GM18867 (cell line): Measurements from ENCODE around the gene TP53I13.

Source experiments
- ATAC-seq: cut with Tn5 transposase; IDR thresholded peaks from one replicate; pipeline ENCODE4 v1.9.1; 2021; ENCODE audit warnings: mild to moderate bottlenecking, moderate library complexity; ENCODE audit not compliant: unreplicated experiment

Gene TP53I13

DNA sequence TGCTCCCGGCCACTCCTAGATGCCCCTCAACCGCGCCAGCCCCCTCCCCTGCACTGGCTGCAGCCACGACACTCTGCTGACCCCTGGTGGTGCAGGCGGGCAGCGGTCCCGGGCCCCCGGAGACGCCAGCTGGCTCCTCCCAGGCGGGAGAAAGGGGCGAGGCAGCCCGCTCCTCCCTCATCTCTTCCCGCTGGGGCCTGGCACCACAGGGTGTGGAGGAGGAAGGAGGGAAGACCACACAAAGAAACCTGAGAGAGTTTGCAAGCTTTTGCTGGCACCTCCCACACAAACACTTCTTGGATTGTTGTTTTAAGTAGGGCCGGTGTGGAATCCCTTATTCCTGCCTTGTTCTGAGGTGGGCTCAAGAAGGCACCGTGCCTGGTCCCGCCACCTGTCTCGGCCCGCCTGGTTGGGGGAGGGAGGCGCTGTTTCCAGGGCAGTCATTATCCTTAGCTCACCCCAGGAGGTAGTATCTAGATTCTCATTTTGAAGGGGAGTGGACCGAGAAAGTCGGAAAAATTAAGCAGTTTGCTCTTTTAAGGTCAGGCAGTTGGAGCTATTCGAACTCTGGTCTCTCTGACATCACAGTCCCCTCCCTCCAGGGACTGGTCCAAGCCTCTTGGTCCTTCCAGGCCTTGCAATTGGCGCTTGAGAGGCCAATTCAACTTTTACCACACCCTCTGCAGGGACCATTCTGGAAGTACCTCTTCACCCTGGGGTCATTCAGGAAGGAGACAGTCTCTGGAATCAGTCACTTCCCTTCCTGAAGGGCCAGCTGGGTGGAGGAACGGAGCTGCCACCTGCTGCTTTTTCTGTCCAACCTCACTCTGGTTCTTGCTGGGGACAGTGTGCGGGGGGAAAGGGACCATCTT lies 23.5 kb downstream of the TP53I13 start:
- ATAC-seq: no peak

DNA sequence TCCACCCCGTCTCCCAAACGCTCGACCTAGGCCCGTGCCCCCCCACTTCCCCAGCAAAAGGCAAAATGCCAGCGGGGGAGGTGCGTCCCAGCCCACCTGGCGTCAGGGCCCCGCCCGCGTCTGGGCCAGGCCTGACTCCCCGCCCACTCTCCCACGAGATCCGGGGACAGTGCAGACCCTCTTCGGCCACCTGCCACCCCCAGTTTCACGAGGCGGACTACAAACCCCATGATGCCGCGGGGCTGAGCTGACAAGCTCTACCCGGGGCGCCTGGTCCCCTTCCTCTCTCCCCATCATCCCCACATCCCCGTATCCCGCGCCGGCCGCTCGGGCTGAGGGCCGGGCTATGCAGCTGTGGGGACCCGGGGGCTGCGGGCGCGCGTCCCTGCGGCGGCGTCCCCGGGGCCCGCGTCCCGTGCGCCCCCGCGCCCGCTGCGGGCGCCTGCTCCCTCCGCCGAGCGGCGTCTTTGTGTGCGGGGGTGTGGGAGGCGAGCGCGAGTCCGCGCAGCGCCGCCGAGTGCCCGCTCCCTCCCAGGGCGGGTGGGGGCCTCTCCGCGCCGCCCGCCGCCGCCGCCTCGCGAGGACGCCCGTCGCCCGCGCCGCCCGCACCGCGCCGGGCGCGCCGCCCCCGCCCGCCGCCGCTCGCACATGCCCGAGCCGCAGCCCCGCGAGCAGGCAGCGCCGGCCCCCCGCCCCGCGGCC lies 24.5 kb downstream of the TP53I13 start, which contains the start of gene ANKRD13B:
TSS of gene ANKRD13B (plus strand) at position 283 of the 702 bp plus-strand sequence. CDS start 490 bp downstream, outside the sequence.
- ATAC-seq: no peak

DNA sequence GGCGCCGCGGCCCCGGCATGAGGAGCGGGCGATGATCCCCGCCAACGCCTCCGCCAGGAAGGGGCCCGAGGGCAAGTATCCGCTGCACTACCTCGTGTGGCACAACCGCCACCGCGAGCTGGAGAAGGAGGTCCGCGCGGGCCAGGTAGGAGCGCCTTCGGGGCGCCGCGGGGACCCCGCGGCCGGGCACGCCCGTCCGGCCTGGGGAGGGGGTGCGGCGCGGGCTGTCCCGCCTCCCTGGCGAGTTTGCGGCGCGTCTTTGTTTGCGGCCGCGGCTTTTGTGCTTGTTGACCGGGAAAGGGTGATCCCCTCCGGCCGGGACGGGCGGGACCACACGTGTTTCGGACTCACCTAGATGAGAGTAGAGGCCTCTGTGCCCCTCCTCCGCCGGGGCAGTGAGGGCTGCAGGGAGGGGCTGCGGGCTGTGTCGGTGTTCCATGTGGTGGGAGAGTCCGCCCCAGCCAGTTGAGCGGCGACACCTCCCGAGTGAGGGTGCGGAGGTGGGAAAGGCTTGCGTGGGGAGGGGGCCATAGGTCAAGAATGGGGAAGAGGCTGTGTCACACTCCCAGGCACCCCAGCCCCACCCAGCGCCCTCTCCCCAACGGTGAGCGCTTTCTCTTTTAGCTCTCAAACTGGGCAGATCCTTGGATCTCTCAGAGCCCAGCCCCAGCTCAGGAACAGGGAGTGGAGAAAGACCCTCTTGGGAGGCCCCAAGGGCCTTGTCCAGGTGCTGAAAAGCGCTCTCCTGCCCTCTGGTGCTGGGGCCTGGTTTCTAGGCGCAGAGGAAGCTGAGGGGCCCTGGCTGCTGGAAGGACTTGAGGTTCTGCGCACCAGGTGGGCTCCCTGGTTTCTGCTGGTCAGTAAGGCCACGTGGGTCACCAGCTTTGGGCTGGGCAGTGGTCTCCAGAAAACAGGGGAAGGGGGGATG lies 25.4 kb downstream of the TP53I13 start:
- no peak for ATAC-seq

DNA sequence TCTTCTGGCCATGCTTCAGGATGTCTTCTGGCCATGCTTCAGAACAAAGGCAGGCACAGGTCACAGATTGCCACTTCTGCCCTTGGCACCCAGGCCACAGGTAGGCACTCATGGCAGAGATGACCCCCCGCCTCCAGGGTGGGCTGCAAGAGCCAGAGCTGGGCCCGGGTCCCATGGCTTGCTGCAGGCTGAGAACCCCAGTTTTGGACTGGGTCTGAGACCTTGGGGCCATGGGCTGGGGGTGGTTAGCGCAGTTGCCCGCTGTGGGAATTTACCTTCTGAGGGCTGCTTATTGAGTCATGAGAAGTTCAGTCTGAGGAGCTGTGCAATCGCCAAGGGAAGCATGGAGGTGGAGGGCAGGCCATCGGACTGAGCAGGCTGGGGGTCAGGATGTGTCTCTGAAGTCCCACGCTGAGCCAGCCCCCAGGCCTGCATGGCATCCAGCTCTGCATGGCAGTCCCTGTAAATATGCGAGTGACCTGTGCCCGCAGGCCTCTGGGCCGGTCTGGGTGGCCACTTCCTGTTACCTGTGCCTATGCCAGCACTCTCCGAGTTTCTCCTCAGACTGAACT lies 26.1 kb downstream of the TP53I13 start:
- no peak for ATAC-seq

DNA sequence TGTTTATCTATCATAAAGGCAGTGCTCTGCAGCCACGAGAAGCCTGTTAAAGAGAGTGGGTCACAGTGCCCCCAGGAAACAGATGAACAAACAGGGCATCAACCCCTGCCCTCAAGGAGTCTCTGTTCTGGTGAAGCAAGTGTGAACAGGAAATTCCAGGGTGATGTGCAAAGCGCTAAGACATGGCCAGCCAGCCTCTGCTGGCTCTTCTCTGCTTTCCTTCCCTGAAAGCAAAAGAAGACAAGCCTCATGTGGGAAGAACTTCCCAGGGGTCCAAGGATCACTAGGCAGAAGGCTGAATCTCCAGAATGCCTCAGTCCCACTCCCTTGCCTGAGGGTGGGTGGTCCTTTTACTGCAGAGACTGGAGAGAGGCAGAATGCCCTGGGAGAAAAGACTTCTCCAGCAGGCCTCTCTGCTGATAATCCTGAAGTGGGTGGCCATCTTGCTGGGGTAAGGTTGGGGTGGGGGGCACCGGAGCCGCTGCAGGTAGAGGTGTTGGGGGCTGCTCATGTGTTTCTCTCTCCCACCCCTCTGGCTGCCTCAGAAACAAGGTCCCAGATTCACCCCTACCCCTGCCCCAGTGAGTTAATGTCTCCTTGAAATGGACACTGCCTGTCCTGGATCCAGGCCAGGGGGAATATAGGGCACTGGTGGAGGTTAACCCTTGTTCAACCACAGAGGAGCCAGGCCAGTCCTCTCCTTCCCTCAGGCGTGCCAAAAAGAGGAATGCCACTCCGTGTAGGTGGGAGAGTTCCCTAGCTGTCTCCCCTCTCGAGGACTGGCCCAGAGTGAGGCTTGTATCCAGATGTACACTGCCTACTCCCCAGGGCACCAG lies 26.8 kb downstream of the TP53I13 start:
- ATAC-seq: no peak

DNA sequence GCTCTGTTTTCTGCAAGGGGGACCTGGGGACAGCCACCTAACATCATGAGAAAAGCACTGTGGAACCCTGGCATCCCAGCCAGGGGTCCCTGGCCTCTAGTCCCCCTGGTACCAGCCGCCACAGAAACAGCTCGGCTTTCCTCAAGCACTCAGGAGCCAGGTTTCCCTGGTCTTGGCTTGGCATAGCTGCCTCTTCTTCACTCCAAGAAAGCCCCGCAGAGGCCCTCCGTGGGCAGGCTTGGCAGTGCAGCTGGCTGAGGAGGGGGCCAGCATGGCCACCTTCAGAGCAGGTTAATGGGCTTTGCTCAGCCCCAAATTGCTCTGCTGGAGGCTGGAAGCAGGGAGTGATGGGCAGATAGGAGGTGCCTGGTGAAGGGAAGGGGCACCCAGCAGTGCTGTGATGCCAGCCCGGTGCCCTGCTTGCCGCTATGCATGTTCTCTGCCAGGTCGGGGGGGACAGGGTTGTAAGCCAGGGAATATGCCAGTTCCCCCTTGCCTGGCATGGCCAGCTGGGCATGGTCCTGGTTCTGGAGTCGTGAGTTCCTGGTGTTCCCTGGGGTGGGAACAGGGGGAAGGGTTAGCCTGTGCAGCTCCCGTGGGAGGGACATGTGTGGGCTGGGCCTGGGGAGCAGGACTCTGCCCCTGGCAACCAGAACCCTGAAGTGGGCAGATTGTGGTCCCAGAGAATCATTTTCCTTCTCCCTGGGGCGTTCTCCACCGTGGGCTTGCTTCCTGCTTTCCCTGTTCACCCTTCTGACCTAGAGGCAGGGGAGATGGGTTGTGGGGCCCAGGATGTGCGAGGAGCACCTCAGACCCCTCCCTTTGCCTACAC lies 27.7 kb downstream of the TP53I13 start:
- ATAC-seq: no peak

DNA sequence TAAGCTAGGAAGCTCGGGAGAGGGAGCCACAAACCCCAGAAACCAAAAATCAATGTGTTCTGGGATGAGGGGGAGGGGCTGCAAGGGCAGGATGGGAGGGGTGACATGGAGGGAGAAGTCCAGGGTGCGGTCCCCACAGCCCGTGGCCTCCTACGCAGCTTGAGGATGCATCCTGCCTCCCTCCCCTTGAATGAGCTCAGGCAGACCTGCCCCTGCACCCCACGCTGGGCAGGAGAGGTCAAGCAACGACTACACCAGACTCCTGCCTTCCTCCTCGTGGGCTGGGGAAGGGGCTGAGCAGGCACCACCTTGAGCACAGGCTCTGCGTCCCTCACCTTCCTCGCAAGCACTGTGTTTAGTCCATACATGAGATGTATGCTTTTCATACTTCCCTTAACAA lies 28.3 kb downstream of the TP53I13 start:
- ATAC-seq: no peak

DNA sequence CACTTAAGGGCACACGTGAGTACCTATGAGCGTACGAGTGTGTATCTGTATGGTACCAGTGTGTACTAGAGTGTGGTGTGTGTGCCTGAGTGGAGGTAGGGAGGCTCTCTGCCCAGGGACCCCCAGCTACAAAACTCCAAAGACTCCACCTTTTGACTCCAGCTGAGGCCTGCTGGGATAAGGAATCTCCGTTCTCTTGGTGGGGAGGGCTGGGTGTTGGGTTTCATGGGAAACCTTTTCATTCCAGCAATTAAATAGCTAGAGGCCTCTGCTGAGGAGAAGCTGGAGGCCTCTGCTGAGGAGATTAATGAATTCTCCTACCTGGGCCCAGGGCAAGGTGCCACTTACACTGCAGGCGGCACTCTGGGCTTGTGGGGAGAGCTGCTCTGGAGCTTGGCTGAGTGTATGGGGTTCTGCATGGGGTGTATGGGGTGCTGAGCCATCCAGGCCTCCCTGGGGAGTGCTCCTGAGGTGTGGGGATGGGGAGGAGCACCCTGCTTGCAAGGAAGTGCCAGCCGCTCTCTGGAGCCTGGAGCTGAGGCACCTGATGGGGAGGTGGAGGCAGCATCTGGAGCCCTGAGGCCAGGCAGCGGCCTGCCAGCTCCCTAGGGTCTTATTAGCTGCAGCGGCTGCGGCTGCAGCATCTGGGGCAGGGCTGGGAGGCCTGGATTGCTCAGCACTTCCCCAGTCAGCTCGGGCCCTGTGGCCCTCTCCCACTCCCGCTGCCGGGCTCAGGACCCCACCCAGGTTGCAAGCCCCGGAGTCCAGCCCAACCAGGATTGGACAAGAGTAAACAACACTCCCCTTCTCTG lies 29.1 kb downstream of the TP53I13 start:
- ATAC-seq: no peak

DNA sequence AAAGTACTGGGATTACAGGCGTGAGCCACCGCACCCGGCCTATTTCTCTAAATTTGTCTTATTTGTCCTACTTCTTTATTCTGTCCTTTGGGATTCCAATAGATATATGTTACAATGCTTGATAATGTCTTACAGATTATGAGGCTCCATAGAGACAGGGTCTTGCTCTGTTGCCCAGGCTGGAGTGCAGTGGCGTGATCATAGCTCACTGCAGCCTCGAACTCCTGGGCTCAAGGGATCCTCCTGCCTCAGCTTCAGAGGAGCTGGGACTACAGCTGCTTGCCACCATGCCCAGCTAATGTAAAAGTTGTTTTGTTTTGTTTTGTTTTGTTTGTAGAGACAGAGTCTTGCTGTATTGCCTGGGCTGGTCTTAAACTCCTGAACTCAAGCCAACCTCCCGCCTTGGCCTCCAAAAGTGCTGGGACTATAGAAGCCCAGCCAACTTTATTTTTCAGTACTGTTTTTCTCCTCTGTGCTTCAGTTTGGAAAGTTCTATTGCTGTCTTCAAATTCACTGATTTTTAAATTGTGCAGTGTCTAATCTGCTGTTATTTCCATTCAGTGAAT lies 34.7 kb downstream of the TP53I13 start:
- no peak for ATAC-seq

DNA sequence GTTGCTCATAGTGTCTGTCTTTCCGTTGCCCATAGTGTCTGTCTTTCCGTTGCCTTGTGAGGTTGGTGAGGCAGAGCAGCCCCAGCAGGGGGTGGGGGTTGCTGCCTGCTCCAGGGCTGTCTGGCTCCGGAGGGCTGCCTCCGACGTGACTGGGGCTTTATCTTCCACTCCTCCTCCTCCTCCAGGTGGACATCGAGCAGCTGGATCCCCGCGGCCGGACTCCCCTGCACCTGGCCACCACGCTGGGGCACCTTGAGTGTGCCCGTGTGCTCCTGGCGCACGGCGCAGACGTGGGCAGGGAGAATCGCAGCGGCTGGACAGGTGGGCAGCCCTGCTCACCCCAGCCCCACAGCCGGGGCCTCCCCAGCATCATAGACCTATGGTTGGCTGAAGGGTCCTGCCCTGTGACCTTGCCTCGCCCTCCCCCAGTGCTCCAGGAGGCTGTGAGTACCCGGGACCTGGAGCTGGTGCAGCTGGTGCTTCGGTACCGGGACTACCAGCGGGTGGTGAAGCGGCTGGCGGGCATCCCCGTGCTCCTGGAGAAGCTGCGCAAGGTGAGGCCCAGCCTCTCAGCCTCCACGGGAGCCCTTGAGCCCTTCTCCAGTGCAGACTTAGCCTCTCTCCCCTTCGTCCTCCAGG lies 39.2 kb downstream of the TP53I13 start:
- ATAC-seq: no peak

DNA sequence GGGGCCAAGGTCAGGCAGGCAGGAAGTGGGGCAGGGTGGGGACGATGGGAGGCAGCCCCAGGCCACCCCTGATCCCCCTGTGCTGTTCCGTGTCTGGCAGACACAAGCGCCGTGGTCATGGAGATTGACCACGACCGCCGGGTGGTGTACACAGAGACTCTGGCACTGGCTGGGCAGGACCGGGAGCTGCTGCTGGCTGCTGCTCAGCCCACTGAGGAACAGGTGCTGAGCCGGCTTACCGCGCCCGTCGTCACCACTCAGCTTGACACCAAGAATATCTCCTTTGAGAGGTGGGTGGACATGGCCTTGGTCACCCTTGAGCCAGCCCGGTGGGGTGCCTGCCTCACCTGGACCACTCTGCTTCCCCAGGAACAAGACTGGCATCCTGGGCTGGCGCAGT lies 40.5 kb downstream of the TP53I13 start:
- ATAC-seq: no peak

DNA sequence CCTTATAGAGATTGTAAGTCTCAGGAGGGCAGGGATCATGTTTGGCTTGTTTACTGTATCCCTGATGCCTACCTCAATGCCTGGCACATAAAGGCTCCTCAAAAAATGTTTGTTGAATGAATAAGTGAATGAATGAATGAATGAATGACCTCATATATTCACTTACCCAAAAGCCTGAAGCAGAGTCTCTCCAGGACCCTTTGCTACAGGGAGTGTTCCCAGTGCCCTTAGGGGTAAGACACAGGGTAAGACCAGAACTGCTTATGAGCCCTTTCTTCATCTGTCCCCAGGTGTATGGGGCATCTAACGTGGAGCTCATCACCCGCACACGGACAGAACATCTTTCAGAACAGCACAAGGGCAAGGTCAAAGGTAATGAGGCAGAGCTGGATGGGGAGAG lies 41.9 kb downstream of the TP53I13 start:
- ATAC-seq: no peak

DNA sequence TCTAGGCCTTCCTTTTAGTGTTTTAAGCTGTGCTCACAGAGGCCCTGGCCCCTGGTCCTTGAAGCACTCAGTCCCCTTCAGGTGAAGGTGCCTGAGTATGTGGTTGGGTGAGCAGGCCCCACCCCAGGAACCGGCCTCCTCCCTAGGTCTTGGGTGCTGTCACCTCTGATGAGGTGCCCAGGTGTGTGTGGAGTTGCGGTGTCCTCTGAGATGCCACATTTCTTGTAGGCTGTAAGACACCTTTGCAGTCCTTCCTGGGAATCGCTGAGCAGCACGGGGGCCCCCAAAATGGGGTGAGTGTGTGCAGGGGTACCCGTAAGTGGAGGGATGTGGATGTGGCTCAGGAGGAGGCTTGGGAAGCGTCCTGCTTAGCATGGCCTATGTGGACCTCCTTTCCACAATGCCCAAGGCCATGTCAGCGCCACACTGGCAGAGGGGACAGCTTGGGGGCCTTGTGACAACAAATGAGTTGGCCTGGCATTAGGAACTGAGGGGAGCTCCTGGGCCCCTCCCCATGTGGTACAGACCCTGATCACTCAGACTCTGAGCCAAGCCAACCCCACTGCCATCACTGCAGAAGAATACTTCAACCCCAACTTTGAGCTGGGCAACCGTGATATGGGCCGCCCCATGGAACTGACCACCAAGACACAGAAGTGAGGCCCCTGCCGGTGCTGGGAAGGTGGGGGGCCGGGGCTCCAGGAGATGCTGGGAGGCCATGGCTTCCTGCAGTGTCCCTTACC lies 43.0 kb downstream of the TP53I13 start:
- ATAC-seq: no peak

DNA sequence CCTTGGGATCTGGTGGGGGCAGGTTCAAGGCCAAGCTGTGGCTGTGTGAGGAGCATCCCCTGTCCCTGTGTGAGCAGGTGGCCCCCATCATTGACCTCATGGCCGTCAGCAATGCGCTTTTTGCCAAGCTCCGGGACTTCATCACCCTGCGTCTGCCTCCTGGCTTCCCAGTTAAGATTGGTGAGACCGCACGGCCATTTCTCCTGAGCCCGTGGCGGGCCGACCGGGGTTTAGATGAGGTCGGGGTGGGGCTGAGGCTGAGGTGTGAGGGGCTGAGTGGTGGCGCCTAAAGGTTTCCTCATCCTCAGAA lies 43.5 kb downstream of the TP53I13 start:
- no peak for ATAC-seq

DNA sequence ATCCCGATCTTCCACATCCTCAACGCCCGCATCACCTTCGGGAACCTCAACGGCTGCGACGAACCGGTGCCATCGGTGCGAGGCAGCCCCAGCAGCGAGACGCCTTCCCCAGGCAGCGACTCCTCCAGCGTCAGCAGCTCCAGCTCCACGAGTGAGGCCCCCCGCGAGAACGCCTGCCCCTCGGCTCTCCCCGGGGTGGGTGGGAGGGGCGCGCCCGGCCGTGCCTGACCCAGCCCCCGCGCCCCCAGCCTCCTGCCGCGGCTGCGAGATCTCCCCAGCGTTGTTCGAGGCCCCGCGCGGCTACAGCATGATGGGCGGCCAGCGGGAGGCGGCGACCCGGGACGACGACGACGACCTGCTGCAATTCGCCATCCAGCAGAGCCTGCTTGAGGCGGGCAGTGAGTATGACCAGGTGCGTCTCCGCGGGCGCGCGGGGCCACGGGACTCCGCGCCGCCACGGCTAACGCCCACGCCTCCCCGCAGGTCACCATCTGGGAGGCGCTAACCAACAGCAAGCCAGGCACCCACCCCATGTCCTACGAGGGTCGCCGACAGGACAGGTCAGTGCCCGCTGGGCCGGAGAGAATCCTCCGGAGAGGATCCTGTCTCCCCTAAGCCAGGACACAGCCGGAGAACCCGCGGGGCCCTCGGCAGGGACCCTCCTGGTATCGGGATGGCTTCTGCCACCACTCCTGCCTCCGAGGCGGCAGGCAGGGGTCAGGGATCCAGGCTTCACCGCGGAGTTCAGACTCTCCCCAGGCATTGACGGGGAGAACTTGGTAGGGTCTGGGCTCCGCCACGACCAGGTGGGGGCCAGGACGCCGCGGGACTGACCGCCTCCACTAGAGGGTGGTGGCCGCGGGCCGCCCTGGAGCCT lies 44.1 kb downstream of the TP53I13 start:
- no peak for ATAC-seq

DNA sequence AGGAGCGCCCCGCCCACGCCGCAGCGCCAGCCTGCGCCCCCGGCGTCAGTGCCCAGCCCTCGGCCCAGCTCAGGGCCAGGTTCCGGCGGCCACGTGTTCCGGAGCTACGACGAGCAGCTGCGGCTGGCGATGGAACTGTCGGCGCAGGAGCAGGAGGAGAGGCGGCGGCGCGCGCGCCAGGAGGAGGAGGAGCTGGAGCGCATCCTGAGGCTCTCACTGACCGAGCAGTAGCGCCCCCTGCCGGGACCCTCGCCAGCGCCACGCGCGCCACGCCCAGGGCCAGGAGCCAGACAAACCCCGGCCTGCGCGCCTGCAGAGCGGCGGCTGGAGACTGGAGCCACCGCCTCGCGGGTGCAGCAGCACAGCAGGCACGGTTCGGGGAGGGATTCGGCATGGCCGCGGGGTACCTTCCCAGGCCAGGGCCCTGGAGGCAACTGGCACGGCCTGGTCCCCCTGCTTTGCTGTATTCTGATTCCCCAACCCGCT lies 44.9 kb downstream of the TP53I13 start:
- peak; percentile 32 for ATAC-seq
